DOHH2 (cell line): ENCODE data around the gene OTOP1.

Experiments used
- EZH2phosphoT487 ChIP-seq: fragments of 200-600 bp; sonication (generic); IDR thresholded peaks from 2 replicates; pipeline ENCODE4 v1.6.1; 2017; ENCODE audit warnings: borderline replicate concordance, mild to moderate bottlenecking, antibody characterized with exemption, low read length, moderate library complexity, mixed read lengths
- TF ChIP-seq, protein P1 (sequence below): fragments of 200-600 bp; sonication (generic); IDR thresholded peaks from one replicate; pipeline ENCODE4 v1.5.1; 2014; ENCODE audit warnings: antibody characterized with exemption, mild to moderate bottlenecking, low read depth, low read length; ENCODE audit not compliant: poor library complexity, severe bottlenecking

GRCh38 chr4:4216648-4217047 lies 10.1 kb downstream of the OTOP1 start:
- TF ChIP-seq, protein P1, sequence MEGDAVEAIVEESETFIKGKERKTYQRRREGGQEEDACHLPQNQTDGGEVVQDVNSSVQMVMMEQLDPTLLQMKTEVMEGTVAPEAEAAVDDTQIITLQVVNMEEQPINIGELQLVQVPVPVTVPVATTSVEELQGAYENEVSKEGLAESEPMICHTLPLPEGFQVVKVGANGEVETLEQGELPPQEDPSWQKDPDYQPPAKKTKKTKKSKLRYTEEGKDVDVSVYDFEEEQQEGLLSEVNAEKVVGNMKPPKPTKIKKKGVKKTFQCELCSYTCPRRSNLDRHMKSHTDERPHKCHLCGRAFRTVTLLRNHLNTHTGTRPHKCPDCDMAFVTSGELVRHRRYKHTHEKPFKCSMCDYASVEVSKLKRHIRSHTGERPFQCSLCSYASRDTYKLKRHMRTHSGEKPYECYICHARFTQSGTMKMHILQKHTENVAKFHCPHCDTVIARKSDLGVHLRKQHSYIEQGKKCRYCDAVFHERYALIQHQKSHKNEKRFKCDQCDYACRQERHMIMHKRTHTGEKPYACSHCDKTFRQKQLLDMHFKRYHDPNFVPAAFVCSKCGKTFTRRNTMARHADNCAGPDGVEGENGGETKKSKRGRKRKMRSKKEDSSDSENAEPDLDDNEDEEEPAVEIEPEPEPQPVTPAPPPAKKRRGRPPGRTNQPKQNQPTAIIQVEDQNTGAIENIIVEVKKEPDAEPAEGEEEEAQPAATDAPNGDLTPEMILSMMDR = no peak
- no peak for TF ChIP-seq EZH2phosphoT487
